ENCODE data around the gene STARD8.

- no peak for TF ChIP-seq CTCF (conservative IDR thresholded peaks at IDR 0.05)
- TF ChIP-seq ZFX (IDR thresholded peaks at IDR 0.05): no peak
Observed at GRCh38 chrX:68721546-68721945, 74.1 kb downstream of the STARD8 start.
